HepG2 (cell line): Measurements from ENCODE around the gene SPAG9. TPM values are rescaled to one million over a fixed set of nuclear protein-coding genes. Genes with fewer than 3 reads are reported as not detected.

Experiments
- ATM ChIP-seq: fragments of 450-650 bp; IDR thresholded peaks from 2 replicates; pipeline ENCODE4 v1.7.1; 2017; ENCODE audit warnings: mild to moderate bottlenecking, borderline replicate concordance
- GATAD2A ChIP-seq: IDR thresholded peaks from 2 replicates; pipeline ENCODE4 v1.6.1; 2016
- HOXA3 ChIP-seq: sonication (generic); formaldehyde crosslinking; IDR thresholded peaks from 2 replicates; pipeline ENCODE4 v1.5.0; 2020; ENCODE audit warnings: missing genetic modification reagents
- PAWR ChIP-seq: sonication (generic); formaldehyde crosslinking; IDR thresholded peaks from 2 replicates; pipeline ENCODE4 v1.4.0; 2020; ENCODE audit warnings: missing genetic modification reagents, mild to moderate bottlenecking, borderline replicate concordance
- RAD51 ChIP-seq: fragments of 450-650 bp; IDR thresholded peaks from 2 replicates; pipeline ENCODE4 v1.6.1; 2016; ENCODE audit warnings: borderline replicate concordance
- RBM39 ChIP-seq: fragments of 200-400 bp; formaldehyde crosslinking; IDR thresholded peaks from one replicate; pipeline ENCODE4 v1.6.1; 2018; ENCODE audit warnings: antibody characterized with exemption, mild to moderate bottlenecking, low read depth, low read length; ENCODE audit not compliant: poor library complexity, severe bottlenecking
- SP140L ChIP-seq: sonication (generic); formaldehyde crosslinking; IDR thresholded peaks from 2 replicates; pipeline ENCODE4 v1.4.0; 2020; ENCODE audit warnings: missing genetic modification reagents, borderline replicate concordance
- TEAD3 ChIP-seq: optimal IDR thresholded peaks from 2 replicates; pipeline ENCODE3; 2016; ENCODE audit warnings: borderline replicate concordance
- ZNF253 ChIP-seq: sonication (generic); formaldehyde crosslinking; IDR thresholded peaks from 2 replicates; pipeline ENCODE4 v1.8.0; 2022; ENCODE audit warnings: mild to moderate bottlenecking, missing genetic modification reagents, borderline replicate concordance
- ZNF547 ChIP-seq: sonication (generic); formaldehyde crosslinking; IDR thresholded peaks from 2 replicates; pipeline ENCODE4 v1.5.1; 2020; ENCODE audit warnings: mild to moderate bottlenecking, missing genetic modification reagents
- ZSCAN22 ChIP-seq: sonication (generic); formaldehyde crosslinking; IDR thresholded peaks from 2 replicates; pipeline ENCODE4 v1.4.0; 2020; ENCODE audit warnings: mild to moderate bottlenecking, missing genetic modification reagents
- polyA plus RNA-seq, 8 experiments: library from polyadenylated mRNA; depleted of rRNA in 3 of 8; stranded (reverse) in 7 of 8; unstranded in 1 of 8; fragments of >200 nt; fragmentation: Illumina TruSeq in 4 of 8; extraction: Trizol in 4 of 8; gene quantifications; 2 replicates each; pipeline versions ENCODE4 v1.2.1 to v1.2.3, GENCODE V29; 2011 to 2016; ENCODE audit warnings: low read depth in 4 of 8, missing spikeins in 1 of 8, mixed read lengths in 1 of 8; ENCODE audit not compliant: insufficient read depth in 1 of 8
- total RNA-seq, 5 experiments: library from RNA; depleted of rRNA; stranded (reverse); fragments of >200 nt; fragmentation: Illumina TruSeq; extraction: Trizol; gene quantifications; 2 replicates each; pipeline ENCODE4 v1.2.3, GENCODE V29; 2016; ENCODE audit warnings: low read depth in 1 of 5
- TF ChIP-seq, protein P1 (sequence below): sonication (generic); formaldehyde crosslinking; IDR thresholded peaks from 2 replicates; pipeline ENCODE4 v1.4.0; 2020; ENCODE audit warnings: missing genetic modification reagents
- TF ChIP-seq, protein P2 (sequence below): IDR thresholded peaks from 2 replicates; pipeline ENCODE4 v1.6.1; 2012; ENCODE audit warnings: inconsistent platforms
- TF ChIP-seq, protein P3 (sequence below): sonication (generic); formaldehyde crosslinking; IDR thresholded peaks from 2 replicates; pipeline ENCODE4 v1.5.0; 2020; ENCODE audit warnings: missing genetic modification reagents, mild to moderate bottlenecking, borderline replicate concordance
- TF ChIP-seq, protein P4 (sequence below), 2 experiments: fragments of 450-650 bp in 1 of 2; sonication (generic) in 1 of 2; formaldehyde crosslinking in 1 of 2; IDR thresholded peaks; 2 replicates each; pipeline versions ENCODE4 v1.6.1 to v1.8.0; 2016 to 2022; ENCODE audit warnings: antibody characterized with exemption in 1 of 2, mild to moderate bottlenecking in 1 of 2, missing genetic modification reagents in 1 of 2

Gene SPAG9
- total and polyA plus RNA-seq, 2 of the 13 experiments (the other 11 are each of a cell fraction or from before 2014, with no cell fraction given) = 43.2 to 78.6 TPM

DNA sequence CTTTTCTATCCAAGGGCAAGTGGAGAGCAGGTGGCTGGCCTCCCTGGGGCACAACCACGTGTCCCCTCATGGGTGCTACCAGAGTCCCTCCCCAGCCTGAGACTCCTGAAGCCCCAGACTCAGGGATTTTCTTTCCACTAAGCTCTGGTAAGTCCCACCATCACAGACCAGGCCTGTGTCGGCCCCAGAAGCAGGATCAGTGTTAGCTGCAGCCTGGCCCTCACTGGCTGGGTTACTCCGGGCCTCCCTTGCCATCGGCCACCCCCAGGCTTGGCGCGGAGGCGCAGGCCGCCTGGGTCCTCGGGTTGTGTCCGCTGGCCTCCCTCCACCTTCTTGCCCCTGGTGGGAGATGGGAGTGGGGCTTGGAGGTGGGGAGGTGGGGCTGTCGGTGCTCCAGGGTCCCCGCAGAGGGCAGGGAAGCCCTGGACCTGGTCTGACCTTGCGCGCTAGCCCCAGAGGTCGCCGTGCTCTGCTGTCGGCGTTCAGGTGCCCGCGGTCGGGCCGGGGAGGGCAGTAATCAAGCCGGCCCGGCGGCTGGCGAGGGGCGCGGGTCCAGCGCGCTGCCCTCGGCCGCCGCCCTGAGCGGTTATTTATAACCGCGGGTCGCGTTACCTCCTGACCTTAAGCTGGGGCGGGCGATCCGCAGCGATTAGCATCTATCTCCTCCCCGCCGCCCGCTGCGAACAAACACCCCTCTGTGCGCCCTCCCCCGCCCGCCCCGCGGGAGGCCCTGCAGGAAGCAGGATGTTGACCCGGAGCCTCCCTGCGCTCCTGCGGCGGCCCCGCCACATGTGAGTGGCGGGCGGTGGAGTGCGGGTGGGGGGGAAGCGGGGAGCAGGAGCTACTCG is 176.4 kb downstream of the SPAG9 start (continued):
- TF ChIP-seq, protein P1, sequence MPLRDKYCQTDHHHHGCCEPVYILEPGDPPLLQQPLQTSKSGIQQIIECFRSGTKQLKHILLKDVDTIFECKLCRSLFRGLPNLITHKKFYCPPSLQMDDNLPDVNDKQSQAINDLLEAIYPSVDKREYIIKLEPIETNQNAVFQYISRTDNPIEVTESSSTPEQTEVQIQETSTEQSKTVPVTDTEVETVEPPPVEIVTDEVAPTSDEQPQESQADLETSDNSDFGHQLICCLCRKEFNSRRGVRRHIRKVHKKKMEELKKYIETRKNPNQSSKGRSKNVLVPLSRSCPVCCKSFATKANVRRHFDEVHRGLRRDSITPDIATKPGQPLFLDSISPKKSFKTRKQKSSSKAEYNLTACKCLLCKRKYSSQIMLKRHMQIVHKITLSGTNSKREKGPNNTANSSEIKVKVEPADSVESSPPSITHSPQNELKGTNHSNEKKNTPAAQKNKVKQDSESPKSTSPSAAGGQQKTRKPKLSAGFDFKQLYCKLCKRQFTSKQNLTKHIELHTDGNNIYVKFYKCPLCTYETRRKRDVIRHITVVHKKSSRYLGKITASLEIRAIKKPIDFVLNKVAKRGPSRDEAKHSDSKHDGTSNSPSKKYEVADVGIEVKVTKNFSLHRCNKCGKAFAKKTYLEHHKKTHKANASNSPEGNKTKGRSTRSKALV (CRISPR knock-in tag) = peak; percentile 96; the same call in 1 of the 2 replicates
- 0 out of 2 replicates have a peak, but pooled peaks have one; percentile 78 for TF ChIP-seq PAWR (CRISPR knock-in tag)
- no peak for TF ChIP-seq RAD51
- peak; percentile 87 for TF ChIP-seq HOXA3 (CRISPR knock-in tag)
- TF ChIP-seq, protein P2, sequence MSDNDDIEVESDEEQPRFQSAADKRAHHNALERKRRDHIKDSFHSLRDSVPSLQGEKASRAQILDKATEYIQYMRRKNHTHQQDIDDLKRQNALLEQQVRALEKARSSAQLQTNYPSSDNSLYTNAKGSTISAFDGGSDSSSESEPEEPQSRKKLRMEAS = peak; percentile 92
- peak; percentile 64; the same call in 1 of the 2 replicates for TF ChIP-seq GATAD2A
- TF ChIP-seq SP140L (CRISPR knock-in tag) = peak; percentile 94; the same call in 1 of the 2 replicates
- peak; percentile 35 for TF ChIP-seq ZSCAN22
- TF ChIP-seq ATM = no peak
- TF ChIP-seq, protein P3, sequence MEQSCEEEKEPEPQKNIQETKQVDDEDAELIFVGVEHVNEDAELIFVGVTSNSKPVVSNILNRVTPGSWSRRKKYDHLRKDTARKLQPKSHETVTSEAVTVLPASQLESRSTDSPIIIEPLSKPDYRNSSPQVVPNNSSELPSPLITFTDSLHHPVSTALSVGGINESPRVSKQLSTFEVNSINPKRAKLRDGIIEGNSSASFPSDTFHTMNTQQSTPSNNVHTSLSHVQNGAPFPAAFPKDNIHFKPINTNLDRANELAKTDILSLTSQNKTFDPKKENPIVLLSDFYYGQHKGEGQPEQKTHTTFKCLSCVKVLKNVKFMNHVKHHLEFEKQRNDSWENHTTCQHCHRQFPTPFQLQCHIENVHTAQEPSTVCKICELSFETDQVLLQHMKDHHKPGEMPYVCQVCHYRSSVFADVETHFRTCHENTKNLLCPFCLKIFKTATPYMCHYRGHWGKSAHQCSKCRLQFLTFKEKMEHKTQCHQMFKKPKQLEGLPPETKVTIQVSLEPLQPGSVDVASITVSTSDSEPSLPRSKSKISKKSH (CRISPR knock-in tag) = no peak; the same call in 1 of the 2 replicates
- TF ChIP-seq RBM39 = peak; percentile 56
- TF ChIP-seq, protein P4, sequence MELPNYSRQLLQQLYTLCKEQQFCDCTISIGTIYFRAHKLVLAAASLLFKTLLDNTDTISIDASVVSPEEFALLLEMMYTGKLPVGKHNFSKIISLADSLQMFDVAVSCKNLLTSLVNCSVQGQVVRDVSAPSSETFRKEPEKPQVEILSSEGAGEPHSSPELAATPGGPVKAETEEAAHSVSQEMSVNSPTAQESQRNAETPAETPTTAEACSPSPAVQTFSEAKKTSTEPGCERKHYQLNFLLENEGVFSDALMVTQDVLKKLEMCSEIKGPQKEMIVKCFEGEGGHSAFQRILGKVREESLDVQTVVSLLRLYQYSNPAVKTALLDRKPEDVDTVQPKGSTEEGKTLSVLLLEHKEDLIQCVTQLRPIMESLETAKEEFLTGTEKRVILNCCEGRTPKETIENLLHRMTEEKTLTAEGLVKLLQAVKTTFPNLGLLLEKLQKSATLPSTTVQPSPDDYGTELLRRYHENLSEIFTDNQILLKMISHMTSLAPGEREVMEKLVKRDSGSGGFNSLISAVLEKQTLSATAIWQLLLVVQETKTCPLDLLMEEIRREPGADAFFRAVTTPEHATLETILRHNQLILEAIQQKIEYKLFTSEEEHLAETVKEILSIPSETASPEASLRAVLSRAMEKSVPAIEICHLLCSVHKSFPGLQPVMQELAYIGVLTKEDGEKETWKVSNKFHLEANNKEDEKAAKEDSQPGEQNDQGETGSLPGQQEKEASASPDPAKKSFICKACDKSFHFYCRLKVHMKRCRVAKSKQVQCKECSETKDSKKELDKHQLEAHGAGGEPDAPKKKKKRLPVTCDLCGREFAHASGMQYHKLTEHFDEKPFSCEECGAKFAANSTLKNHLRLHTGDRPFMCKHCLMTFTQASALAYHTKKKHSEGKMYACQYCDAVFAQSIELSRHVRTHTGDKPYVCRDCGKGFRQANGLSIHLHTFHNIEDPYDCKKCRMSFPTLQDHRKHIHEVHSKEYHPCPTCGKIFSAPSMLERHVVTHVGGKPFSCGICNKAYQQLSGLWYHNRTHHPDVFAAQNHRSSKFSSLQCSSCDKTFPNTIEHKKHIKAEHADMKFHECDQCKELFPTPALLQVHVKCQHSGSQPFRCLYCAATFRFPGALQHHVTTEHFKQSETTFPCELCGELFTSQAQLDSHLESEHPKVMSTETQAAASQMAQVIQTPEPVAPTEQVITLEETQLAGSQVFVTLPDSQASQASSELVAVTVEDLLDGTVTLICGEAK (IDR thresholded peaks at IDR 0.05) = no peak
- TF ChIP-seq, protein P4 (CRISPR knock-in tag; IDR thresholded peaks at IDR 0.05) = peak; percentile 53; the same call in 1 of the 2 replicates
- TF ChIP-seq TEAD3 = peak; percentile 68
- no peak for TF ChIP-seq ZNF253 (CRISPR knock-in tag)
- TF ChIP-seq ZNF547 (CRISPR knock-in tag) = peak; percentile 87; the same call in 1 of the 2 replicates
